K562 (cell line): ENCODE measurements around the gene COG7. TPM values are rescaled to one million over a fixed set of nuclear protein-coding genes. Genes with fewer than 3 reads are reported as not detected.

Source experiments
- ARID2 ChIP-seq: fragments of 450-650 bp; IDR thresholded peaks from 2 replicates; pipeline ENCODE4 v1.6.1; 2017; ENCODE audit warnings: antibody characterized with exemption, mild to moderate bottlenecking
- ATF2 ChIP-seq: sonication (generic); formaldehyde crosslinking; IDR thresholded peaks from 2 replicates; pipeline ENCODE4 v1.8.1; 2022; ENCODE audit warnings: missing genetic modification reagents
- E2F8 ChIP-seq: fragments of 450-650 bp; IDR thresholded peaks from 2 replicates; pipeline ENCODE4 v1.7.1; 2018; ENCODE audit warnings: mild to moderate bottlenecking, low read depth; ENCODE audit not compliant: partially characterized antibody
- POLR2B ChIP-seq: fragments of 450-650 bp; IDR thresholded peaks from 2 replicates; pipeline ENCODE4 v1.6.1; 2018; ENCODE audit warnings: low read depth; ENCODE audit not compliant: partially characterized antibody
- PPARD ChIP-seq: fragments of 250-450 bp; sonication (Bioruptor Pico); IDR thresholded peaks from 2 replicates; pipeline ENCODE4 v1.8.0; 2022; ENCODE audit warnings: inconsistent platforms, mild to moderate bottlenecking, moderate library complexity
- polyA plus RNA-seq, 8 experiments: library from polyadenylated mRNA; depleted of rRNA in 4 of 8; stranded (reverse) in 5 of 8; unstranded in 3 of 8; fragments of >200 nt; fragmentation: Nextera tagmentation in 2 of 8; fragmentation: Illumina TruSeq in 1 of 8; extraction: Ambion mirVana in 2 of 8; extraction: Trizol in 1 of 8; gene quantifications; 2 replicates each; pipeline versions ENCODE4 v1.2.1 to v1.2.3, GENCODE V29; 2011 to 2014; ENCODE audit warnings: inconsistent platforms in 1 of 8, missing spikeins in 1 of 8
- total RNA-seq, 7 experiments: library from RNA; depleted of rRNA in 6 of 7; stranded (reverse); fragments of >200 nt in 6 of 7; fragmentation: Illumina TruSeq in 2 of 7; extraction: Trizol in 2 of 7; gene quantifications; 2 replicates each; pipeline versions ENCODE4 v1.2.1 to v1.2.3, GENCODE V29; 2011 to 2021; ENCODE audit warnings: low replicate concordance in 1 of 7
- TF ChIP-seq, protein P1 (sequence below): fragments of 250-450 bp; sonication (Bioruptor Pico); IDR thresholded peaks from 2 replicates; pipeline ENCODE4 v1.4.0; 2020; ENCODE audit warnings: mild to moderate bottlenecking, moderate library complexity
- TF ChIP-seq, protein P2 (sequence below): fragments of 450-650 bp; formaldehyde crosslinking; IDR thresholded peaks from 2 replicates; pipeline ENCODE4 v1.4.0; 2020; ENCODE audit warnings: mild to moderate bottlenecking, moderate library complexity

The COG7 gene
- total and polyA plus RNA-seq, 9 of the 15 experiments (the other 6 are each of a cell fraction or from before 2014, with no cell fraction given), result 3.8 to 17.6 (median 13.4) TPM

DNA sequence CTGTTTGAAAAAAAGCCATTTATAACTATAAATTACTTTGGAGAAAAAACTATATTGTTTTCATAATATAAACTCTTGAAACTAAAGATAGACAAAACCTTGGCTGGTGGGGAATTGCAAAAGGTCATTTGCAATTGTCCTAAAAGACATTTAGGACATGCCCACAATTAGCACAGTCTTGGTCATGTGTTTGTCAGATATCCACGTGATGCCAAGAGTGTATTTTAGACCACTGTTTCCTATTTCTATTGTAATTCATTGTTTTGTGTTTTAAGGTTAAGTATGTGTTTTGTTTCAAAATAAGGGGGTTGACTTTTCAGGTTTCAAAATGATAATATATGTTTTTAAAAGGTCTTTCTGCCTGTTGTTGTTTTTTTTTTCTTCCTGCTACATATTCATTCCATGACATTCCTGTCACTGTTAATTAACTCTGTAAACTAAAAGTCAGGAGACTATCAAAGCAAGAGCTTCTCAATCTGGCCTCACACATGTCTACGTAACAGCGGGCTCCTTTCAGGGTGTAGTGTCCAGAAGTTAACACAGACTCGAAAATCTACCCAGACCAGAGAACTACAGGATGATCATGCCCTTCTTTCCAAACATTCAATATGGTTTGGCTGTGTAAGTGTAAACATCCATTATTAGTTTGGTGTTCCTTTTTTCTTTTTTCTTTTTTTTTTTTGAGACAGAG is 58.7 kb downstream of the COG7 start (continued):
- TF ChIP-seq, protein P1, sequence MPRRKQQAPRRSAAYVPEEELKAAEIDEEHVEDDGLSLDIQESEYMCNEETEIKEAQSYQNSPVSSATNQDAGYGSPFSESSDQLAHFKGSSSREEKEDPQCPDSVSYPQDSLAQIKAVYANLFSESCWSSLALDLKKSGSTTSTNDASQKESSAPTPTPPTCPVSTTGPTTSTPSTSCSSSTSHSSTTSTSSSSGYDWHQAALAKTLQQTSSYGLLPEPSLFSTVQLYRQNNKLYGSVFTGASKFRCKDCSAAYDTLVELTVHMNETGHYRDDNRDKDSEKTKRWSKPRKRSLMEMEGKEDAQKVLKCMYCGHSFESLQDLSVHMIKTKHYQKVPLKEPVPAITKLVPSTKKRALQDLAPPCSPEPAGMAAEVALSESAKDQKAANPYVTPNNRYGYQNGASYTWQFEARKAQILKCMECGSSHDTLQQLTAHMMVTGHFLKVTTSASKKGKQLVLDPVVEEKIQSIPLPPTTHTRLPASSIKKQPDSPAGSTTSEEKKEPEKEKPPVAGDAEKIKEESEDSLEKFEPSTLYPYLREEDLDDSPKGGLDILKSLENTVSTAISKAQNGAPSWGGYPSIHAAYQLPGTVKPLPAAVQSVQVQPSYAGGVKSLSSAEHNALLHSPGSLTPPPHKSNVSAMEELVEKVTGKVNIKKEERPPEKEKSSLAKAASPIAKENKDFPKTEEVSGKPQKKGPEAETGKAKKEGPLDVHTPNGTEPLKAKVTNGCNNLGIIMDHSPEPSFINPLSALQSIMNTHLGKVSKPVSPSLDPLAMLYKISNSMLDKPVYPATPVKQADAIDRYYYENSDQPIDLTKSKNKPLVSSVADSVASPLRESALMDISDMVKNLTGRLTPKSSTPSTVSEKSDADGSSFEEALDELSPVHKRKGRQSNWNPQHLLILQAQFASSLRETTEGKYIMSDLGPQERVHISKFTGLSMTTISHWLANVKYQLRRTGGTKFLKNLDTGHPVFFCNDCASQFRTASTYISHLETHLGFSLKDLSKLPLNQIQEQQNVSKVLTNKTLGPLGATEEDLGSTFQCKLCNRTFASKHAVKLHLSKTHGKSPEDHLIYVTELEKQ (CRISPR knock-in tag), result no peak
- no peak for TF ChIP-seq POLR2B
- no peak for TF ChIP-seq PPARD (CRISPR knock-in tag)
- TF ChIP-seq ARID2, result no peak
- TF ChIP-seq, protein P2, sequence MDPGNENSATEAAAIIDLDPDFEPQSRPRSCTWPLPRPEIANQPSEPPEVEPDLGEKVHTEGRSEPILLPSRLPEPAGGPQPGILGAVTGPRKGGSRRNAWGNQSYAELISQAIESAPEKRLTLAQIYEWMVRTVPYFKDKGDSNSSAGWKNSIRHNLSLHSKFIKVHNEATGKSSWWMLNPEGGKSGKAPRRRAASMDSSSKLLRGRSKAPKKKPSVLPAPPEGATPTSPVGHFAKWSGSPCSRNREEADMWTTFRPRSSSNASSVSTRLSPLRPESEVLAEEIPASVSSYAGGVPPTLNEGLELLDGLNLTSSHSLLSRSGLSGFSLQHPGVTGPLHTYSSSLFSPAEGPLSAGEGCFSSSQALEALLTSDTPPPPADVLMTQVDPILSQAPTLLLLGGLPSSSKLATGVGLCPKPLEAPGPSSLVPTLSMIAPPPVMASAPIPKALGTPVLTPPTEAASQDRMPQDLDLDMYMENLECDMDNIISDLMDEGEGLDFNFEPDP, result no peak
- no peak for TF ChIP-seq E2F8
- TF ChIP-seq ATF2 (CRISPR knock-in tag), result no peak
